AML-193 (cell line): ENCODE measurements around the gene MELK.

Source experiments
- DNase-seq, 2 experiments: peaks; one replicate each; lab custom pipeline; 2025; lab: John Stamatoyannopoulos, UW

Gene MELK

GRCh38 chr9:36676091-36676490 lies 103.4 kb downstream of the MELK start:
- no peak for DNase-seq

GRCh38 chr9:36676778-36677485 lies 104.2 kb downstream of the MELK start:
- DNase-seq: no peak

GRCh38 chr9:36677611-36678010 lies 104.9 kb downstream of the MELK start:
- DNase-seq: no peak

GRCh38 chr9:36679710-36680109 lies 107.0 kb downstream of the MELK start:
- no peak for DNase-seq

GRCh38 chr9:36686471-36686870 lies 113.8 kb downstream of the MELK start:
- no peak for DNase-seq

- no peak for DNase-seq
Measured at GRCh38 chr9:36690412-36691168, 117.9 kb downstream of the MELK start.

GRCh38 chr9:36691671-36692070 lies 119.0 kb downstream of the MELK start:
- no peak for DNase-seq

GRCh38 chr9:36698984-36699383 lies 126.3 kb downstream of the MELK start:
- no peak for DNase-seq

GRCh38 chr9:36704148-36704547 lies 131.5 kb downstream of the MELK start:
- DNase-seq: no peak

- DNase-seq: no peak
Measured at GRCh38 chr9:36713515-36714490, 141.1 kb downstream of the MELK start.

- DNase-seq: no peak
Measured at GRCh38 chr9:36716496-36716895, 143.8 kb downstream of the MELK start.

GRCh38 chr9:36717276-36717675 lies 144.6 kb downstream of the MELK start:
- no peak for DNase-seq

GRCh38 chr9:36718612-36719011 lies 145.9 kb downstream of the MELK start:
- no peak for DNase-seq

GRCh38 chr9:36720043-36720442 lies 147.3 kb downstream of the MELK start:
- DNase-seq: no peak

- DNase-seq: no peak
Measured at GRCh38 chr9:36721846-36722588, 149.3 kb downstream of the MELK start.

GRCh38 chr9:36725777-36726356 lies 153.2 kb downstream of the MELK start:
- no peak for DNase-seq
